ENCODE results near the gene FADS3. TPM values are rescaled to one million over a fixed set of nuclear protein-coding genes. Genes with fewer than 3 reads are reported as not detected.

Gene FADS3
- total and polyA plus RNA-seq, 2 of the 13 experiments (the other 11 are each of a cell fraction or from before 2014, with no cell fraction given) = 13.4 to 23.2 TPM

- TF ChIP-seq AGO1 (IDR thresholded peaks at IDR 0.05; ENCODE audit: low read depth, low read length, poor library complexity, severe bottlenecking) = no peak
- TF ChIP-seq TERF1 (CRISPR knock-in tag; IDR thresholded peaks at IDR 0.05) = no peak
- peak; percentile 95 for TF ChIP-seq ZNF556 (CRISPR knock-in tag; IDR thresholded peaks at IDR 0.05; ENCODE audit: borderline replicate concordance)
- TF ChIP-seq ZNF331 (CRISPR knock-in tag; IDR thresholded peaks at IDR 0.05) = 0 out of 2 replicates have a peak, but pooled peaks have one; percentile 11
- TF ChIP-seq SALL2 (CRISPR knock-in tag; IDR thresholded peaks at IDR 0.05) = 0 out of 2 replicates have a peak, but pooled peaks have one; percentile 28
- TF ChIP-seq ISX (CRISPR knock-in tag; conservative IDR thresholded peaks at IDR 0.05) = no peak
- TF ChIP-seq ZNF547 (CRISPR knock-in tag; IDR thresholded peaks at IDR 0.05) = 0 out of 2 replicates have a peak, but pooled peaks have one; percentile 31
- peak; percentile 74 for TF ChIP-seq MAX (IDR thresholded peaks at IDR 0.05)
- no peak for TF ChIP-seq CEBPG (CRISPR knock-in tag; IDR thresholded peaks at IDR 0.05)
- no peak for TF ChIP-seq ZNF800 (CRISPR knock-in tag; IDR thresholded peaks at IDR 0.05)
- TF ChIP-seq ZBTB44 (CRISPR knock-in tag; IDR thresholded peaks at IDR 0.05) = no peak
- peak; percentile 16; the same call in 1 of the 2 replicates for TF ChIP-seq EED (CRISPR knock-in tag; IDR thresholded peaks at IDR 0.05)
- TF ChIP-seq PHF21A (CRISPR knock-in tag; IDR thresholded peaks at IDR 0.05) = 0 out of 2 replicates have a peak, but pooled peaks have one; percentile 34
- TF ChIP-seq ISL2 (CRISPR knock-in tag; IDR thresholded peaks at IDR 0.05) = 0 out of 2 replicates have a peak, but pooled peaks have one; percentile 0
- 0 out of 2 replicates have a peak, but pooled peaks have one; percentile 50 for TF ChIP-seq ZNF782 (CRISPR knock-in tag; IDR thresholded peaks at IDR 0.05; ENCODE audit: borderline replicate concordance)
- TF ChIP-seq SOX6 (IDR thresholded peaks at IDR 0.05) = no peak
- peak; percentile 66 for TF ChIP-seq SOX6 (CRISPR knock-in tag; IDR thresholded peaks at IDR 0.05)
- TF ChIP-seq MED1 (CRISPR knock-in tag; IDR thresholded peaks at IDR 0.05) = peak; percentile 25; the same call in 1 of the 2 replicates
- no peak for TF ChIP-seq EP300 (IDR thresholded peaks at IDR 0.05; ENCODE audit: low read depth in 2 of 2, low read length in 2 of 2)
- TF ChIP-seq EP300 (CRISPR knock-in tag; IDR thresholded peaks at IDR 0.05; ENCODE audit: borderline replicate concordance) = 0 out of 2 replicates have a peak, but pooled peaks have one; percentile 19
- 0 out of 2 replicates have a peak, but pooled peaks have one; percentile 40 for TF ChIP-seq THAP7 (CRISPR knock-in tag; IDR thresholded peaks at IDR 0.05)
- peak; percentile 42; the same call in 1 of the 2 replicates for TF ChIP-seq ZNF362 (CRISPR knock-in tag; IDR thresholded peaks at IDR 0.05; ENCODE audit: borderline replicate concordance)
- TF ChIP-seq PHF8 (CRISPR knock-in tag; IDR thresholded peaks at IDR 0.05) = peak; percentile 54
- TF ChIP-seq ESRRA (CRISPR knock-in tag; IDR thresholded peaks at IDR 0.05; ENCODE audit: low read depth) = peak; percentile 38; the same call in 1 of the 2 replicates
Observed at GRCh38 chr11:61904539-61905048, 13.2 kb upstream of the FADS3 start (continued).
